GM12878 (cell line): Measurements from ENCODE around the gene AZGP1. TPM values are rescaled to one million over a fixed set of nuclear protein-coding genes. Genes with fewer than 3 reads are reported as not detected.

Source experiments
- ATF7 ChIP-seq: fragments of 450-650 bp; IDR thresholded peaks from 2 replicates; pipeline ENCODE4 v1.6.1; 2016; ENCODE audit warnings: low read depth, mild to moderate bottlenecking
- BHLHE40 ChIP-seq, 2 experiments: fragments of 450-650 bp in 1 of 2; IDR thresholded peaks; 2 replicates each; pipeline ENCODE4 v1.6.1; 2011 to 2017; ENCODE audit warnings: low read depth in 2 of 2, borderline replicate concordance in 1 of 2, improper control_type of control experiment in 1 of 2, low read length in 1 of 2, mild to moderate bottlenecking in 1 of 2
- CBFB ChIP-seq: IDR thresholded peaks from 2 replicates; pipeline ENCODE4 v1.6.1; 2016; ENCODE audit warnings: antibody characterized with exemption, low read depth
- CREB1 ChIP-seq: IDR thresholded peaks from 2 replicates; pipeline ENCODE4 v1.6.1; 2012; ENCODE audit warnings: low read depth, mild to moderate bottlenecking, inconsistent platforms
- EGR1 ChIP-seq, 2 experiments: IDR thresholded peaks; 1 replicate in 1 of 2; 2 replicates in 1 of 2; pipeline ENCODE4 v1.6.1; 2011 to 2012; ENCODE audit warnings: low read depth in 2 of 2, low read length in 2 of 2, borderline replicate concordance in 1 of 2, mild to moderate bottlenecking in 1 of 2, moderate library complexity in 1 of 2
- GABPA ChIP-seq: IDR thresholded peaks from 2 replicates; pipeline ENCODE4 v1.6.1; 2014; ENCODE audit warnings: antibody characterized with exemption, low read depth, mild to moderate bottlenecking, inconsistent platforms
- GATAD2B ChIP-seq: fragments of 450-650 bp; conservative IDR thresholded peaks from 2 replicates; pipeline ENCODE4 v1.6.1; 2017; ENCODE audit warnings: low read depth, mild to moderate bottlenecking, moderate library complexity
- IKZF1 ChIP-seq: fragments of 450-650 bp; conservative IDR thresholded peaks from 2 replicates; pipeline ENCODE4 v1.6.1; 2017; ENCODE audit warnings: antibody characterized with exemption, mild to moderate bottlenecking
- JUND ChIP-seq: IDR thresholded peaks from 2 replicates; pipeline ENCODE4 v1.6.1; 2012; ENCODE audit warnings: low read depth, mild to moderate bottlenecking, low read length, improper control_type of control experiment, moderate library complexity
- MTA2 ChIP-seq: fragments of 450-650 bp; IDR thresholded peaks from 2 replicates; pipeline ENCODE4 v1.6.1; 2016; ENCODE audit warnings: low read depth, mild to moderate bottlenecking, moderate library complexity
- MXI1 ChIP-seq: fragments of 150-350 bp; IDR thresholded peaks from 2 replicates; pipeline ENCODE4 v1.6.1; 2011; ENCODE audit warnings: low read depth, mild to moderate bottlenecking, inconsistent platforms, low read length, improper control_type of control experiment
- MYB ChIP-seq: fragments of 150-350 bp; IDR thresholded peaks from 2 replicates; pipeline ENCODE4 v1.6.1; 2014; ENCODE audit warnings: mild to moderate bottlenecking, low read depth, low read length, borderline replicate concordance
- NBN ChIP-seq: fragments of 450-650 bp; IDR thresholded peaks from 2 replicates; pipeline ENCODE4 v1.6.1; 2016
- NRF1 ChIP-seq: conservative IDR thresholded peaks from 2 replicates; pipeline ENCODE4 v1.6.1; 2011; ENCODE audit warnings: mild to moderate bottlenecking, low read depth, low read length, improper control_type of control experiment
- POLR2AphosphoS2 ChIP-seq: IDR thresholded peaks from 2 replicates; pipeline ENCODE4 v1.6.1; 2011; ENCODE audit warnings: low read depth, mild to moderate bottlenecking, low read length, improper control_type of control experiment, moderate library complexity
- SIX5 ChIP-seq: IDR thresholded peaks from 2 replicates; pipeline ENCODE4 v1.6.1; 2011; ENCODE audit warnings: mild to moderate bottlenecking, low read depth, low read length, moderate library complexity; ENCODE audit not compliant: severe bottlenecking
- ZNF24 ChIP-seq: fragments of 450-650 bp; IDR thresholded peaks from 2 replicates; pipeline ENCODE4 v1.6.1; 2017; ENCODE audit warnings: antibody characterized with exemption, mild to moderate bottlenecking
- ZNF384 ChIP-seq: IDR thresholded peaks from 2 replicates; pipeline ENCODE4 v1.6.1; 2012; ENCODE audit warnings: low read depth, mild to moderate bottlenecking, low read length, improper control_type of control experiment, borderline replicate concordance
- polyA plus RNA-seq, 11 experiments: library from polyadenylated mRNA; depleted of rRNA in 4 of 11; unstranded in 6 of 11; stranded (reverse) in 5 of 11; fragments of >200 nt; fragmentation: Nextera tagmentation in 4 of 11; fragmentation: Illumina TruSeq in 1 of 11; extraction: Ambion mirVana in 4 of 11; extraction: Trizol in 1 of 11; gene quantifications; 1 replicate in 1 of 11; 2 replicates in 10 of 11; pipeline versions ENCODE4 v1.2.1 to v1.2.3, GENCODE V29; 2011 to 2016; ENCODE audit warnings: inconsistent platforms in 2 of 11, missing spikeins in 2 of 11, low read depth in 1 of 11
- total RNA-seq, 4 experiments: library from RNA; depleted of rRNA in 3 of 4; stranded (reverse); fragments of >200 nt in 3 of 4; fragmentation: Illumina TruSeq in 1 of 4; extraction: Trizol in 1 of 4; gene quantifications; 2 replicates each; pipeline versions ENCODE4 v1.2.1 to v1.2.3, GENCODE V29; 2013 to 2021
- TF ChIP-seq, protein P1 (sequence below): fragments of 450-650 bp; IDR thresholded peaks from 2 replicates; pipeline ENCODE4 v1.6.1; 2017; ENCODE audit warnings: mild to moderate bottlenecking, moderate library complexity
- TF ChIP-seq, protein P2 (sequence below): fragments of 450-650 bp; IDR thresholded peaks from 2 replicates; pipeline ENCODE4 v1.6.1; 2018; ENCODE audit warnings: mild to moderate bottlenecking, low read depth, moderate library complexity; ENCODE audit not compliant: partially characterized antibody
- TF ChIP-seq, protein P3 (sequence below): fragments of 450-650 bp; IDR thresholded peaks from 2 replicates; pipeline ENCODE4 v1.6.1; 2016; ENCODE audit warnings: mild to moderate bottlenecking

Gene AZGP1
- total and polyA plus RNA-seq, 10 of the 15 experiments (the other 5 are each of a cell fraction or from before 2014, with no cell fraction given) = 0.18 to 0.64 (median 0.29) TPM; not detected in 5

DNA sequence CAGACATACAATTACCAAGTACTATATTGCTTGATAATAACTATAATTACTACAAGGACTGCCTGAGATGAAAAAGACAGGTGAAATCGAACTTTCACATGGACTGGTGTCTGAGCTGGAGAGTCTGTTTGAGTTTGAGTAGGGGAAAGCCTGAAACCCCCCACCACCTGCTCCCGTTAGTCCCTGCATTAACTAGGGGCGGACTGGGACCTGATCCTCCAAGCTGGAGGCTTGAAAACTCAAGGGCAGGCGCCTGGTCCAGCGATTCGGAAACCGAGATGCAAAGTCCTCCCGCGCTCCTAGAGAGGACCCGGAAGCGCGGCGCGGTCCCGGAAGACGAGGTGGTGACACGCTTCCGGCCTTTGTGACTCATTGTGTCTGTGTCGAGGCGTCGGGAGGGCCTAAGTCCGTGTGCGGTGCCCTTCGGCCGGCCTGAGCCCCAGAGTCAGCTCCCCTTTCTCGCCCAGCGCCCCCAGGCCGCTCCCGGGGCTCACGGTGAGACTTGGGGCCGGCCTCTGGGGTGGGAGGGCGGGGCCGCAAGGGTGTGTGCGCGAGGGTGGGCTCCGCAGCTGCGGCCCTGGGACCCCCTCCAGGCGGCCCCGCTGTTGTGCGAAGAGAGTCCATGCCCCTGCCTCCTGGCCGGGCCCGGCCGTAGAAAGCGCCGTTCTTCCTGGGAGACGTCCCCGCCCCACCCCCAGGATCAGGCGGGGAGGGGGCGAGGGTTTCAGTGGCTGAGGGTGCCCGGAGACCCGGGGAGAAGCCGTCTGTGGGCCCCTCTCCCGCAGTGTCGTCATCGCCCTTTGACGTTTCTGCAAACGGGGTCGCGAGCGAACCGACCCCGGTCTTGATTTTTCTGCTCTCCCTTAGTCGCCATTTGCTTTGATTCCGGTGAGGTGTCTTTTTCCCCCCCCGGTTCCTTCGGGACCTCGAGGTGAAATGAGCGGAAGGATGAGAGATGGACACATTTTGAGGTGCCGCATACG, 39.7 kb upstream of the AZGP1 start, which contains the start of gene ZKSCAN1 (continued):
- peak in 1 of 2 experiments; percentile 33; a peak in 1 of 4 replicates for TF ChIP-seq BHLHE40 (IDR thresholded peaks at IDR 0.05; ENCODE audit: borderline replicate concordance in 1 of 2, low read depth in 2 of 2, low read length in 1 of 2)
- TF ChIP-seq ZNF384 = no peak
- TF ChIP-seq NRF1 = no peak
- 0 out of 2 replicates have a peak, but pooled peaks have one; percentile 50 for TF ChIP-seq JUND
- TF ChIP-seq MYB = no peak
- TF ChIP-seq NBN = peak; percentile 70; the same call in 1 of the 2 replicates
- TF ChIP-seq, protein P1, sequence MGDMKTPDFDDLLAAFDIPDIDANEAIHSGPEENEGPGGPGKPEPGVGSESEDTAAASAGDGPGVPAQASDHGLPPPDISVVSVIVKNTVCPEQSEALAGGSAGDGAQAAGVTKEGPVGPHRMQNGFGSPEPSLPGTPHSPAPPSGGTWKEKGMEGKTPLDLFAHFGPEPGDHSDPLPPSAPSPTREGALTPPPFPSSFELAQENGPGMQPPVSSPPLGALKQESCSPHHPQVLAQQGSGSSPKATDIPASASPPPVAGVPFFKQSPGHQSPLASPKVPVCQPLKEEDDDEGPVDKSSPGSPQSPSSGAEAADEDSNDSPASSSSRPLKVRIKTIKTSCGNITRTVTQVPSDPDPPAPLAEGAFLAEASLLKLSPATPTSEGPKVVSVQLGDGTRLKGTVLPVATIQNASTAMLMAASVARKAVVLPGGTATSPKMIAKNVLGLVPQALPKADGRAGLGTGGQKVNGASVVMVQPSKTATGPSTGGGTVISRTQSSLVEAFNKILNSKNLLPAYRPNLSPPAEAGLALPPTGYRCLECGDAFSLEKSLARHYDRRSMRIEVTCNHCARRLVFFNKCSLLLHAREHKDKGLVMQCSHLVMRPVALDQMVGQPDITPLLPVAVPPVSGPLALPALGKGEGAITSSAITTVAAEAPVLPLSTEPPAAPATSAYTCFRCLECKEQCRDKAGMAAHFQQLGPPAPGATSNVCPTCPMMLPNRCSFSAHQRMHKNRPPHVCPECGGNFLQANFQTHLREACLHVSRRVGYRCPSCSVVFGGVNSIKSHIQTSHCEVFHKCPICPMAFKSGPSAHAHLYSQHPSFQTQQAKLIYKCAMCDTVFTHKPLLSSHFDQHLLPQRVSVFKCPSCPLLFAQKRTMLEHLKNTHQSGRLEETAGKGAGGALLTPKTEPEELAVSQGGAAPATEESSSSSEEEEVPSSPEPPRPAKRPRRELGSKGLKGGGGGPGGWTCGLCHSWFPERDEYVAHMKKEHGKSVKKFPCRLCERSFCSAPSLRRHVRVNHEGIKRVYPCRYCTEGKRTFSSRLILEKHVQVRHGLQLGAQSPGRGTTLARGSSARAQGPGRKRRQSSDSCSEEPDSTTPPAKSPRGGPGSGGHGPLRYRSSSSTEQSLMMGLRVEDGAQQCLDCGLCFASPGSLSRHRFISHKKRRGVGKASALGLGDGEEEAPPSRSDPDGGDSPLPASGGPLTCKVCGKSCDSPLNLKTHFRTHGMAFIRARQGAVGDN = peak; percentile 27; the same call in 1 of the 2 replicates
- TF ChIP-seq GABPA = peak; percentile 96
- TF ChIP-seq GATAD2B = peak; percentile 46; the same call in 1 of the 2 replicates
- TF ChIP-seq ATF7 = 0 out of 2 replicates have a peak, but pooled peaks have one; percentile 32
- 0 out of 2 replicates have a peak, but pooled peaks have one; percentile 10 for TF ChIP-seq MTA2
- TF ChIP-seq CBFB = peak; percentile 56; the same call in 1 of the 2 replicates
- peak; percentile 96 for TF ChIP-seq CREB1
- peak; percentile 62; the same call in 1 of the 2 replicates for TF ChIP-seq MXI1
- peak; percentile 68; the same call in 1 of the 2 replicates for TF ChIP-seq POLR2AphosphoS2
- 0 out of 2 replicates have a peak, but pooled peaks have one; percentile 52 for TF ChIP-seq ZNF24
- TF ChIP-seq, protein P2, sequence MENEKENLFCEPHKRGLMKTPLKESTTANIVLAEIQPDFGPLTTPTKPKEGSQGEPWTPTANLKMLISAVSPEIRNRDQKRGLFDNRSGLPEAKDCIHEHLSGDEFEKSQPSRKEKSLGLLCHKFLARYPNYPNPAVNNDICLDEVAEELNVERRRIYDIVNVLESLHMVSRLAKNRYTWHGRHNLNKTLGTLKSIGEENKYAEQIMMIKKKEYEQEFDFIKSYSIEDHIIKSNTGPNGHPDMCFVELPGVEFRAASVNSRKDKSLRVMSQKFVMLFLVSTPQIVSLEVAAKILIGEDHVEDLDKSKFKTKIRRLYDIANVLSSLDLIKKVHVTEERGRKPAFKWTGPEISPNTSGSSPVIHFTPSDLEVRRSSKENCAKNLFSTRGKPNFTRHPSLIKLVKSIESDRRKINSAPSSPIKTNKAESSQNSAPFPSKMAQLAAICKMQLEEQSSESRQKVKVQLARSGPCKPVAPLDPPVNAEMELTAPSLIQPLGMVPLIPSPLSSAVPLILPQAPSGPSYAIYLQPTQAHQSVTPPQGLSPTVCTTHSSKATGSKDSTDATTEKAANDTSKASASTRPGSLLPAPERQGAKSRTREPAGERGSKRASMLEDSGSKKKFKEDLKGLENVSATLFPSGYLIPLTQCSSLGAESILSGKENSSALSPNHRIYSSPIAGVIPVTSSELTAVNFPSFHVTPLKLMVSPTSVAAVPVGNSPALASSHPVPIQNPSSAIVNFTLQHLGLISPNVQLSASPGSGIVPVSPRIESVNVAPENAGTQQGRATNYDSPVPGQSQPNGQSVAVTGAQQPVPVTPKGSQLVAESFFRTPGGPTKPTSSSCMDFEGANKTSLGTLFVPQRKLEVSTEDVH = peak; percentile 92
- TF ChIP-seq SIX5 = peak; percentile 58
- TF ChIP-seq, protein P3, sequence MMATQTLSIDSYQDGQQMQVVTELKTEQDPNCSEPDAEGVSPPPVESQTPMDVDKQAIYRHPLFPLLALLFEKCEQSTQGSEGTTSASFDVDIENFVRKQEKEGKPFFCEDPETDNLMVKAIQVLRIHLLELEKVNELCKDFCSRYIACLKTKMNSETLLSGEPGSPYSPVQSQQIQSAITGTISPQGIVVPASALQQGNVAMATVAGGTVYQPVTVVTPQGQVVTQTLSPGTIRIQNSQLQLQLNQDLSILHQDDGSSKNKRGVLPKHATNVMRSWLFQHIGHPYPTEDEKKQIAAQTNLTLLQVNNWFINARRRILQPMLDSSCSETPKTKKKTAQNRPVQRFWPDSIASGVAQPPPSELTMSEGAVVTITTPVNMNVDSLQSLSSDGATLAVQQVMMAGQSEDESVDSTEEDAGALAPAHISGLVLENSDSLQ = no peak
- TF ChIP-seq IKZF1 = peak; percentile 80
- peak; percentile 64 to 84 for TF ChIP-seq EGR1 (IDR thresholded peaks at IDR 0.05; ENCODE audit: borderline replicate concordance in 1 of 2, low read depth in 2 of 2, low read length in 2 of 2)
